WTC11 (cell line): Measurements from ENCODE around the gene LRP1. TPM values are rescaled to one million over a fixed set of nuclear protein-coding genes. Genes with fewer than 3 reads are reported as not detected.

Source experiments
- ATAC-seq: fragments of 200-7000 bp; cut with Tn5 transposase; 2 replicates; pipeline ENCODE4 v1.10.0; 2021; ENCODE audit warnings: mild to moderate bottlenecking, moderate library complexity
- CTCF ChIA-PET: fragments of 300-600 bp; sonication (Branson Sonifier 250); formaldehyde crosslinking; loops from one replicate; lab custom pipeline; 2021; ENCODE audit warnings: antibody characterized with exemption; lab: Charles Lee
- POLR2A ChIA-PET: fragments of 350-600 bp; sonication (Branson Sonifier 250); formaldehyde crosslinking; loops from one replicate; lab custom pipeline; 2021; ENCODE audit warnings: antibody characterized with exemption; lab: Charles Lee
- DNase-seq: peaks from one replicate; pipeline ENCODE4 v3.0.0; 2021; ENCODE audit warnings: low spot score
- H3K27ac Mint-ChIP-seq: 2 replicates; pipeline ENCODE4 v1.8.0; 2021; ENCODE audit warnings: mixed read lengths
- H3K27me3 Mint-ChIP-seq: 2 replicates; pipeline ENCODE4 v1.8.0; 2021; ENCODE audit warnings: low read depth, mild to moderate bottlenecking, moderate library complexity, mixed read lengths
- H3K36me3 Mint-ChIP-seq: 2 replicates; pipeline ENCODE4 v1.8.0; 2021; ENCODE audit warnings: mixed read lengths
- H3K4me1 Mint-ChIP-seq: 2 replicates; pipeline ENCODE4 v1.8.0; 2022; ENCODE audit warnings: mixed read lengths
- H3K4me3 Mint-ChIP-seq: 2 replicates; pipeline ENCODE4 v1.8.0; 2021; ENCODE audit warnings: mild to moderate bottlenecking, moderate library complexity, mixed read lengths
- H3K9me3 Mint-ChIP-seq: 2 replicates; pipeline ENCODE4 v1.8.0; 2021; ENCODE audit warnings: mixed read lengths
- ARID4B ChIP-seq: sonication (generic); formaldehyde crosslinking; IDR thresholded peaks from 2 replicates; pipeline ENCODE4 v1.8.0; 2023; ENCODE audit warnings: missing genetic modification reagents, mild to moderate bottlenecking, borderline replicate concordance
- CDX4 ChIP-seq: fragments of 250-450 bp; sonication (Bioruptor Pico); IDR thresholded peaks from 2 replicates; pipeline ENCODE4 v1.9.0; 2021; ENCODE audit warnings: moderate library complexity, mild to moderate bottlenecking, inconsistent platforms, borderline replicate concordance
- E2F4 ChIP-seq: sonication (generic); formaldehyde crosslinking; IDR thresholded peaks from 2 replicates; pipeline ENCODE4 v1.8.1; 2022; ENCODE audit warnings: low read depth, mild to moderate bottlenecking, moderate library complexity, missing genetic modification reagents, borderline replicate concordance
- ETV6 ChIP-seq: sonication (generic); formaldehyde crosslinking; IDR thresholded peaks from 2 replicates; pipeline ENCODE4 v1.8.1; 2022; ENCODE audit warnings: mild to moderate bottlenecking, missing genetic modification reagents
- FOXP1 ChIP-seq: sonication (generic); formaldehyde crosslinking; IDR thresholded peaks from 2 replicates; pipeline ENCODE4 v1.8.0; 2022; ENCODE audit warnings: missing genetic modification reagents, mild to moderate bottlenecking, moderate library complexity, borderline replicate concordance
- FOXP4 ChIP-seq: sonication (generic); formaldehyde crosslinking; IDR thresholded peaks from 2 replicates; pipeline ENCODE4 v1.8.0; 2022; ENCODE audit warnings: mild to moderate bottlenecking, missing genetic modification reagents
- GABPB1 ChIP-seq: sonication (generic); formaldehyde crosslinking; IDR thresholded peaks from 2 replicates; pipeline ENCODE4 v1.8.1; 2023; ENCODE audit warnings: mild to moderate bottlenecking, missing genetic modification reagents
- HMGXB4 ChIP-seq: sonication (generic); formaldehyde crosslinking; IDR thresholded peaks from 2 replicates; pipeline ENCODE4 v1.8.1; 2023; ENCODE audit warnings: mild to moderate bottlenecking, moderate library complexity, missing genetic modification reagents
- NR3C1 ChIP-seq: sonication (generic); formaldehyde crosslinking; conservative IDR thresholded peaks from 2 replicates; pipeline ENCODE4 v1.8.1; 2023; ENCODE audit warnings: low read depth, mild to moderate bottlenecking, missing genetic modification reagents
- OVOL2 ChIP-seq: fragments of 250-450 bp; sonication (Bioruptor Pico); IDR thresholded peaks from 2 replicates; pipeline ENCODE4 v1.9.0; 2021; ENCODE audit warnings: mild to moderate bottlenecking, borderline replicate concordance
- PRDM15 ChIP-seq: sonication (generic); formaldehyde crosslinking; IDR thresholded peaks from 2 replicates; pipeline ENCODE4 v1.8.0; 2022; ENCODE audit warnings: missing genetic modification reagents
- RELA ChIP-seq: sonication (generic); formaldehyde crosslinking; IDR thresholded peaks from 2 replicates; pipeline ENCODE4 v1.8.1; 2022; ENCODE audit warnings: missing genetic modification reagents, mild to moderate bottlenecking, borderline replicate concordance
- SMAD3 ChIP-seq: sonication (generic); formaldehyde crosslinking; IDR thresholded peaks from 2 replicates; pipeline ENCODE4 v1.8.0; 2022; ENCODE audit warnings: missing genetic modification reagents, mild to moderate bottlenecking, borderline replicate concordance
- ZMAT4 ChIP-seq: fragments of 250-450 bp; sonication (Bioruptor Pico); IDR thresholded peaks from 2 replicates; pipeline ENCODE4 v1.9.0; 2021; ENCODE audit warnings: mild to moderate bottlenecking
- ZNF138 ChIP-seq: sonication (generic); formaldehyde crosslinking; conservative IDR thresholded peaks from 2 replicates; pipeline ENCODE4 v1.8.1; 2022; ENCODE audit warnings: mild to moderate bottlenecking, moderate library complexity, missing genetic modification reagents
- ZNF416 ChIP-seq: fragments of 250-450 bp; sonication (Bioruptor Pico); IDR thresholded peaks from 2 replicates; pipeline ENCODE4 v1.9.0; 2021; ENCODE audit warnings: mild to moderate bottlenecking, inconsistent platforms
- ZNF423 ChIP-seq: fragments of 250-450 bp; sonication (Bioruptor Pico); IDR thresholded peaks from 2 replicates; pipeline ENCODE4 v2.1.2; 2022; ENCODE audit warnings: mild to moderate bottlenecking, moderate library complexity
- total RNA-seq: library from RNA; stranded (reverse); gene quantifications from 3 replicates; pipeline ENCODE4 v1.2.3, GENCODE V29; 2021

LRP1 gene
- total RNA-seq, 1 experiment from 2014 or later, result 120 TPM

- CTCF ChIA-PET, result interaction anchor here (0.6 to 8.7 kb wide), 10 partner anchors 8 to 850 kb away, joined by 3 to 219 read pairs (median 6); partner anchors contain the start of genes NEMP1 and STAT6
- no peak overlapping the region for H3K27ac Mint-ChIP-seq
- peak; percentile 38 for DNase-seq
- no peak for ATAC-seq
- TF ChIP-seq PRDM15 (CRISPR knock-in tag), result no peak
- TF ChIP-seq GABPB1 (CRISPR knock-in tag), result no peak
- TF ChIP-seq HMGXB4, result 0 out of 2 replicates have a peak, but pooled peaks have one; percentile 22
- TF ChIP-seq FOXP4, result 0 out of 2 replicates have a peak, but pooled peaks have one; percentile 42
- no peak for TF ChIP-seq ZMAT4 (CRISPR knock-in tag)
- peak; percentile 48; the same call in 1 of the 2 replicates for TF ChIP-seq ETV6 (CRISPR knock-in tag)
- peaks cover 12% of the 10 kb centered on the region for H3K36me3 Mint-ChIP-seq
- peaks cover 46% of the 10 kb centered on the region for H3K4me1 Mint-ChIP-seq
- H3K9me3 Mint-ChIP-seq, result no peaks in the 10 kb centered on the region
- H3K4me3 Mint-ChIP-seq, result peak overlapping the region; percentile 88
- POLR2A ChIA-PET, result interaction anchor here (1.5 to 4.7 kb wide), 3 partner anchors 10 to 39 kb away, joined by 5 to 65 read pairs (median 33); partner anchors contain the start of genes LRP1, NEMP1 and STAT6
- no peaks in the 10 kb centered on the region; the same call in 1 of the 2 replicates for H3K27me3 Mint-ChIP-seq
Measured at GRCh38 chr12:57089271-57090245, 38.7 kb upstream of the LRP1 start.

GRCh38 chr12:57090490-57090889 lies 37.8 kb upstream of the LRP1 start:
- ATAC-seq (no peak), DNase-seq (no peak)
- H3K27ac Mint-ChIP-seq, result peak overlapping the region; percentile 68; the same call in 1 of the 2 replicates
- no peaks in the 10 kb centered on the region; the same call in 1 of the 2 replicates for H3K27me3 Mint-ChIP-seq
- H3K9me3 Mint-ChIP-seq, result no peaks in the 10 kb centered on the region
- peaks cover 15% of the 10 kb centered on the region for H3K36me3 Mint-ChIP-seq
- H3K4me3 Mint-ChIP-seq, result peak overlapping the region; percentile 88
- ChIA-PET CTCF (interaction anchor here (0.6 to 8.7 kb wide), 5 partner anchors 10 to 149 kb away, joined by 3 to 219 read pairs (median 16); partner anchors contain the start of genes NEMP1 and STAT6), POLR2A (interaction anchor here (4.7 kb wide), 1 partner anchor 21 kb away, joined by 65 read pairs; the partner anchor contains the start of gene STAT6)
- peaks cover 46% of the 10 kb centered on the region for H3K4me1 Mint-ChIP-seq
- TF ChIP-seq ZNF416 (CRISPR knock-in tag) (no peak), ARID4B (no peak), ZNF423 (no peak), OVOL2 (CRISPR knock-in tag) (no peak), RELA (no peak), E2F4 (CRISPR knock-in tag) (no peak), SMAD3 (CRISPR knock-in tag) (no peak), ETV6 (CRISPR knock-in tag) (no peak), ZNF138 (no peak), FOXP1 (CRISPR knock-in tag) (no peak), CDX4 (CRISPR knock-in tag) (no peak), NR3C1 (CRISPR knock-in tag) (no peak)
